OCI-LY7 (cell line): ENCODE measurements around the gene GALNT10.

Source experiments
- EZH2phosphoT487 ChIP-seq: fragments of 200-600 bp; sonication (generic); IDR thresholded peaks from 2 replicates; pipeline ENCODE4 v1.6.1; 2018; ENCODE audit warnings: low read depth, borderline replicate concordance, mild to moderate bottlenecking, mixed run types, antibody characterized with exemption, low read length, moderate library complexity, mixed read lengths
- TF ChIP-seq, protein P1 (sequence below): fragments of 200-600 bp; sonication (generic); conservative IDR thresholded peaks from 2 replicates; pipeline ENCODE4 v1.5.1; 2014; ENCODE audit warnings: mild to moderate bottlenecking, antibody characterized with exemption, low read length, moderate library complexity, mixed read lengths

DNA sequence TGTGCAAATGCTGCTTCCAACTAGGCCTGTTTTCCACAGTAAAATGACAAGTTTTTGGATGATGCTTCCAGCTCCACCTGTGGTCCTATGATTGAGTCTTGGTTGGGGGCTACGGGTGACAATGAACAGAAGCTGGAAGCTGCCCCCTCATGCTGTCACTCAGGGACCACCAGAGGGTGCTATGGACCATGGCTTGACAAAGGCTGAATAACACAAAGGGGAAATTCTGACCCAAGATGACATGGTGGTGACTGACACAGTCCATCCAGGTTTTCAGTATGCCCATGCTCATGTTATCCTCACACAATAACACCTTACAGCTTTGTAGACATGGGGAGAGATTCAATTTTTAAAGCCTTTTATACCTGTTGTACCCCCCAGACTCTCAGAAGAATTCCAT lies 231.3 kb downstream of the GALNT10 start:
- TF ChIP-seq, protein P1, sequence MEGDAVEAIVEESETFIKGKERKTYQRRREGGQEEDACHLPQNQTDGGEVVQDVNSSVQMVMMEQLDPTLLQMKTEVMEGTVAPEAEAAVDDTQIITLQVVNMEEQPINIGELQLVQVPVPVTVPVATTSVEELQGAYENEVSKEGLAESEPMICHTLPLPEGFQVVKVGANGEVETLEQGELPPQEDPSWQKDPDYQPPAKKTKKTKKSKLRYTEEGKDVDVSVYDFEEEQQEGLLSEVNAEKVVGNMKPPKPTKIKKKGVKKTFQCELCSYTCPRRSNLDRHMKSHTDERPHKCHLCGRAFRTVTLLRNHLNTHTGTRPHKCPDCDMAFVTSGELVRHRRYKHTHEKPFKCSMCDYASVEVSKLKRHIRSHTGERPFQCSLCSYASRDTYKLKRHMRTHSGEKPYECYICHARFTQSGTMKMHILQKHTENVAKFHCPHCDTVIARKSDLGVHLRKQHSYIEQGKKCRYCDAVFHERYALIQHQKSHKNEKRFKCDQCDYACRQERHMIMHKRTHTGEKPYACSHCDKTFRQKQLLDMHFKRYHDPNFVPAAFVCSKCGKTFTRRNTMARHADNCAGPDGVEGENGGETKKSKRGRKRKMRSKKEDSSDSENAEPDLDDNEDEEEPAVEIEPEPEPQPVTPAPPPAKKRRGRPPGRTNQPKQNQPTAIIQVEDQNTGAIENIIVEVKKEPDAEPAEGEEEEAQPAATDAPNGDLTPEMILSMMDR: peak; percentile 82
- no peak for TF ChIP-seq EZH2phosphoT487
